Ovary (tissue), 9 donors: ENCODE data around the gene THRAP3. TPM values are rescaled to one million over a fixed set of nuclear protein-coding genes. Genes with fewer than 3 reads are reported as not detected.

Experiments
- DNase-seq, 5 donors: peaks; one replicate each; pipeline ENCODE4 v3.0.0-alpha.2; 2019 to 2020
- H3K27ac ChIP-seq, 2 donors: fragments of 200-600 bp; one replicate each; pipeline versions ENCODE4 v1.5.1 to v1.8.0; 2019 to 2022
- H3K27me3 ChIP-seq: fragments of 200-600 bp; one replicate; pipeline ENCODE4 v1.8.0; 2022
- H3K36me3 ChIP-seq: fragments of 200-600 bp; sonication (generic); one replicate; pipeline ENCODE4 v1.5.1; 2019
- H3K4me1 ChIP-seq: one replicate; pipeline ENCODE4 v1.8.1; 2013; ENCODE audit warnings: mild to moderate bottlenecking, moderate library complexity; ENCODE audit not compliant: insufficient read depth
- H3K4me3 ChIP-seq: fragments of 200-600 bp; sonication (generic); one replicate; pipeline ENCODE4 v1.5.1; 2017
- H3K9me3 ChIP-seq, 2 donors: fragments of 200-600 bp in 1 of 2; sonication (generic) in 1 of 2; one replicate each; pipeline versions ENCODE4 v1.5.1 to v1.8.1; 2013 to 2019; ENCODE audit warnings: mild to moderate bottlenecking in 1 of 2, moderate library complexity in 1 of 2
- EP300 ChIP-seq: sonication (generic); formaldehyde crosslinking; IDR thresholded peaks from one replicate; pipeline ENCODE4 v1.6.1; 2017; ENCODE audit warnings: antibody characterized with exemption
- POLR2A ChIP-seq: fragments of 450-650 bp; IDR thresholded peaks from one replicate; pipeline ENCODE4 v1.6.1; 2017; ENCODE audit warnings: antibody characterized with exemption, mild to moderate bottlenecking, moderate library complexity
- WGBS, 3 donors: extraction: QIAGEN DNeasy Blood & Tissue Kit in 1 of 3; methylation state at CpG; one replicate each; pipeline versions ENCODE4 v1.1.5 to v1.1.7; 2013 to 2017; 5-methylcytosine and 5-hydroxymethylcytosine counted together
- intact Hi-C, 4 donors: fragments of 100-400 bp; cut with DNase I; formaldehyde crosslinking; loops; one replicate each; pipeline versions ENCODE4 v1.11.0 to v1.15.1; 2022 to 2023
- polyA plus RNA-seq, 2 donors: library from polyadenylated mRNA; stranded (reverse); fragments of 200-250 nt in 1 of 2; fragments of 350-450 nt in 1 of 2; fragmentation: Illumina TruSeq in 1 of 2; extraction: RNeasy Lipid Tissue Mini Kit (QIAGEN cat#74804) in 1 of 2; gene quantifications; one replicate each; pipeline ENCODE4 v1.2.3, GENCODE V29; 2013 to 2014
- total RNA-seq, 7 donors: library from RNA; depleted of rRNA in 2 of 7; stranded (reverse); fragments of >200 nt in 2 of 7; fragmentation: NEBNext Ultra II Directional in 3 of 7; extraction: Animal tissue kit (Norgen Biotek cat#: 25700) in 3 of 7; gene quantifications; one replicate each; pipeline versions ENCODE4 v1.1.0 to v1.2.4, GENCODE V29; 2016 to 2023
- TF ChIP-seq, protein P1 (sequence below), 3 donors: fragments of 450-650 bp in 2 of 3; fragments of 200-600 bp in 1 of 3; IDR thresholded peaks; one replicate each; pipeline versions ENCODE4 v1.5.1 to v1.8.0; 2016 to 2022; ENCODE audit warnings: antibody characterized with exemption in 3 of 3, mild to moderate bottlenecking in 1 of 3
- donor health status: DM: no; HTN: no; CAD: no; lungs with moderate emphysema.
- donor health status: DM: no; HTN: no; CAD: no.
- donor health status: Bipolar disorder and iron deficiency.
- donor health status: DM: yes; HTN: yes; CAD: no.
- donor health status: DM: no; HTN: no; CAD: no.
- donor health status: DM: yes; HTN: yes; CAD: no.

Gene THRAP3
- total and polyA plus RNA-seq, 9 donors, result 40.2 to 109 (median 92.6) TPM

DNA sequence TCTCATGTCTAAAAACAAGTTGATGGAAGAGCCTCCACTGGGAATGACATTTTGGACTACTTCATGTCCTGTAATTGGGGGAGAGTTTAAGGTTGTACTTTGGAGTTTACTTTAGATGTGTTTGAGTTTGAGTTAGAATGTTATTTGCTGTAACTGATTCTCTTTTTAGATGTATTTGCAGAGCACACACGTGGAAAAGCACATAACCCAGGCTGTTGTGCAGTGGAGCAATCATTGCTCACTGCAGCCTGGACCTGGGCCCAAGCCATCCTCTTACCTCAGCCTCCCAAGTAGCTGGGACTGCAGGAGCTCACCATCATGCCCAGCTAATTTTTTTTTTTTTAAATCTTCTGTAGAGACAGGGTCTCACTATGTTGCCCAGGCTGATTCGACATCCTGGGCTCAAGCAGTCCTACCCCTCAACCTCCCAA lies 45.2 kb downstream of the THRAP3 start:
- Histone ChIP-seq H3K4me1 (peaks cover 2% of the 10 kb centered on the region), H3K27ac (no peak overlapping the region), H3K27me3 (no peaks in the 10 kb centered on the region), H3K9me3 (no peaks in the 10 kb centered on the region), H3K36me3 (no peaks in the 10 kb centered on the region), H3K4me3 (no peak overlapping the region)
- WGBS, 3 donors, result 57 to 61% (median 60%) methylated on average over 2 of the region's 2 CpGs
- intact Hi-C loops, result no loop called here
- no peak for DNase-seq
- TF ChIP-seq, protein P1, sequence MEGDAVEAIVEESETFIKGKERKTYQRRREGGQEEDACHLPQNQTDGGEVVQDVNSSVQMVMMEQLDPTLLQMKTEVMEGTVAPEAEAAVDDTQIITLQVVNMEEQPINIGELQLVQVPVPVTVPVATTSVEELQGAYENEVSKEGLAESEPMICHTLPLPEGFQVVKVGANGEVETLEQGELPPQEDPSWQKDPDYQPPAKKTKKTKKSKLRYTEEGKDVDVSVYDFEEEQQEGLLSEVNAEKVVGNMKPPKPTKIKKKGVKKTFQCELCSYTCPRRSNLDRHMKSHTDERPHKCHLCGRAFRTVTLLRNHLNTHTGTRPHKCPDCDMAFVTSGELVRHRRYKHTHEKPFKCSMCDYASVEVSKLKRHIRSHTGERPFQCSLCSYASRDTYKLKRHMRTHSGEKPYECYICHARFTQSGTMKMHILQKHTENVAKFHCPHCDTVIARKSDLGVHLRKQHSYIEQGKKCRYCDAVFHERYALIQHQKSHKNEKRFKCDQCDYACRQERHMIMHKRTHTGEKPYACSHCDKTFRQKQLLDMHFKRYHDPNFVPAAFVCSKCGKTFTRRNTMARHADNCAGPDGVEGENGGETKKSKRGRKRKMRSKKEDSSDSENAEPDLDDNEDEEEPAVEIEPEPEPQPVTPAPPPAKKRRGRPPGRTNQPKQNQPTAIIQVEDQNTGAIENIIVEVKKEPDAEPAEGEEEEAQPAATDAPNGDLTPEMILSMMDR (IDR thresholded peaks at IDR 0.05), result no peak
- TF ChIP-seq POLR2A, result no peak
- no peak for TF ChIP-seq EP300

DNA sequence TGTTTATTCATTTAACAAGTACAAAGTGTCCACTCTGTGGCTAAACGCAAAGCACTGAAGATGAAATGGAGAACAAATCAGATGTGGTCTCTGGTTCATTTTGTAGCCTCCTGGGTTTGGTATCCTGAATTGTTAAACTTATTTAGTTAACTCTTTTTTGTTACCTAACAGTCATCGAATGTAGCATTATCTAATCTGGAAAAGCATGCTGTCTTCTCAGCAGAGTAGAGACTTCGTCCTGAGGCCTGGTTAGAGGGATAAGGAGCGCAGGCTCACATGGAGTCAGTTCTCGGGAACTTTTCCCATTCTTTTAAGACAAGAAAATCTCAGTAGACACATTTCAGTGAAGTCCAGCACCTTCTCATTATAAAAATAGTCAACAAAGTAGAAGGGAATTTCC lies 48.8 kb downstream of the THRAP3 start:
- H3K4me3 ChIP-seq, result no peak overlapping the region
- WGBS, 3 donors, result 49 to 63% (median 62%) methylated on average over 5 of the region's 5 CpGs
- TF ChIP-seq POLR2A, result no peak
- TF ChIP-seq EP300, result no peak
- TF ChIP-seq, protein P1 (IDR thresholded peaks at IDR 0.05), result no peak
- H3K27ac ChIP-seq, result no peak overlapping the region
- intact Hi-C loops, result no loop called here
- no peaks in the 10 kb centered on the region for H3K9me3 ChIP-seq
- no peaks in the 10 kb centered on the region for H3K36me3 ChIP-seq
- DNase-seq, result no peak
- no peaks in the 10 kb centered on the region for H3K27me3 ChIP-seq
- no peaks in the 10 kb centered on the region for H3K4me1 ChIP-seq

- Histone ChIP-seq H3K36me3 (no peaks in the 10 kb centered on the region), H3K4me1 (peaks cover 3% of the 10 kb centered on the region), H3K9me3 (no peaks in the 10 kb centered on the region), H3K4me3 (no peak overlapping the region), H3K27ac (no peak overlapping the region), H3K27me3 (no peaks in the 10 kb centered on the region)
- WGBS, 3 donors, result 98 to 100% (median 100%) methylated on average over 1 of the region's 1 CpG
- no peak for DNase-seq
- TF ChIP-seq, protein P1 (IDR thresholded peaks at IDR 0.05), result no peak
- TF ChIP-seq POLR2A, result no peak
- TF ChIP-seq EP300, result no peak
- intact Hi-C loops, result no loop called here
Measured at GRCh38 chr1:36274201-36274600, 50.0 kb downstream of the THRAP3 start.

GRCh38 chr1:36276688-36277087 lies 52.4 kb downstream of the THRAP3 start:
- H3K27me3 ChIP-seq, result no peaks in the 10 kb centered on the region
- no peak overlapping the region for H3K4me3 ChIP-seq
- intact Hi-C loops, result no loop called here
- no peaks in the 10 kb centered on the region for H3K36me3 ChIP-seq
- TF ChIP-seq EP300 (no peak), POLR2A (no peak)
- TF ChIP-seq, protein P1 (IDR thresholded peaks at IDR 0.05), result no peak
- DNase-seq, result no peak
- no peak overlapping the region for H3K27ac ChIP-seq
- H3K4me1 ChIP-seq, result peaks cover 5% of the 10 kb centered on the region
- WGBS, 3 donors, result 94 to 96% (median 95%) methylated on average over 6 of the region's 6 CpGs
- H3K9me3 ChIP-seq, result no peaks in the 10 kb centered on the region
